GM23338 (cell line): ENCODE results near the gene TSPAN10. TPM values are rescaled to one million over a fixed set of nuclear protein-coding genes. Genes with fewer than 3 reads are reported as not detected.

Source experiments
- ATAC-seq: fragments of 200-7000 bp; cut with Tn5 transposase; 3 replicates; pipeline ENCODE4 v1.9.1; 2020
- DNase-seq: peaks from one replicate; pipeline ENCODE4 v3.0.0-alpha.2; 2015; ENCODE audit warnings: low spot score
- H2AFZ ChIP-seq: fragments of 200-600 bp; sonication (generic); 2 replicates; pipeline ENCODE4 v1.8.0; 2016; ENCODE audit warnings: antibody characterized with exemption, mild to moderate bottlenecking, moderate library complexity
- H3F3A ChIP-seq: fragments of 200-600 bp; sonication (generic); replicated peaks from 2 replicates; pipeline ENCODE4 v1.8.0; 2017; ENCODE audit warnings: antibody characterized with exemption, mixed run types, low read depth
- H3K27ac ChIP-seq: fragments of 200-600 bp; sonication (generic); 2 replicates; pipeline ENCODE4 v1.6.1; 2016; ENCODE audit warnings: low read depth
- H3K27me3 ChIP-seq: fragments of 200-600 bp; sonication (generic); 2 replicates; pipeline ENCODE4 v1.8.0; 2016; ENCODE audit warnings: mild to moderate bottlenecking, mixed run types, moderate library complexity; ENCODE audit not compliant: insufficient read depth
- H3K36me3 ChIP-seq: fragments of 200-600 bp; sonication (generic); 2 replicates; pipeline ENCODE4 v1.8.0; 2016; ENCODE audit warnings: mild to moderate bottlenecking; ENCODE audit not compliant: insufficient read depth
- H3K4me1 ChIP-seq: fragments of 200-600 bp; sonication (generic); 2 replicates; pipeline ENCODE4 v1.8.0; 2016; ENCODE audit warnings: mild to moderate bottlenecking, moderate library complexity; ENCODE audit not compliant: insufficient read depth
- H3K4me2 ChIP-seq: fragments of 200-600 bp; sonication (generic); 2 replicates; pipeline ENCODE4 v1.7.1; 2017; ENCODE audit warnings: mixed run types
- H3K4me3 ChIP-seq: fragments of 200-600 bp; sonication (generic); 2 replicates; pipeline ENCODE4 v1.6.1; 2016; ENCODE audit warnings: mixed run types
- H3K79me2 ChIP-seq: fragments of 200-600 bp; sonication (generic); replicated peaks from 2 replicates; pipeline ENCODE4 v1.8.0; 2017; ENCODE audit warnings: mild to moderate bottlenecking; ENCODE audit not compliant: insufficient read depth
- H3K9me2 ChIP-seq: fragments of 200-600 bp; sonication (generic); 2 replicates; pipeline ENCODE4 v1.8.0; 2017; ENCODE audit not compliant: insufficient read depth
- H4K20me1 ChIP-seq: fragments of 200-600 bp; sonication (generic); replicated peaks from 2 replicates; pipeline ENCODE4 v1.8.0; 2017; ENCODE audit warnings: mild to moderate bottlenecking; ENCODE audit not compliant: insufficient read depth
- H3K27ac Mint-ChIP-seq: 2 replicates; pipeline ENCODE4 v1.8.0; 2020; ENCODE audit warnings: inconsistent platforms, mild to moderate bottlenecking, moderate library complexity, mixed read lengths
- H3K27me3 Mint-ChIP-seq: 3 replicates; pipeline ENCODE4 v1.8.0; 2022; ENCODE audit warnings: low read depth, mild to moderate bottlenecking, moderate library complexity, mixed read lengths, inconsistent platforms; ENCODE audit not compliant: insufficient read depth, poor library complexity
- H3K36me3 Mint-ChIP-seq: 3 replicates; pipeline ENCODE4 v1.8.0; 2021; ENCODE audit warnings: low read depth, mild to moderate bottlenecking, inconsistent platforms, moderate library complexity, mixed read lengths
- H3K4me1 Mint-ChIP-seq: 3 replicates; pipeline ENCODE4 v1.8.0; 2020; ENCODE audit warnings: mild to moderate bottlenecking, inconsistent platforms, mixed read lengths
- H3K4me3 Mint-ChIP-seq: 3 replicates; pipeline ENCODE4 v1.8.0; 2021; ENCODE audit warnings: moderate library complexity, mild to moderate bottlenecking, inconsistent platforms, mixed read lengths
- H3K9me3 Mint-ChIP-seq: 3 replicates; pipeline ENCODE4 v1.8.0; 2020; ENCODE audit warnings: moderate library complexity, mild to moderate bottlenecking, inconsistent platforms, mixed read lengths
- CREB1 ChIP-seq: fragments of 250-450 bp; sonication (Bioruptor Pico); IDR thresholded peaks from 2 replicates; pipeline ENCODE4 v1.5.0; 2020; ENCODE audit warnings: low read depth, mild to moderate bottlenecking, moderate library complexity
- EZH2 ChIP-seq: fragments of 200-600 bp; sonication (generic); IDR thresholded peaks from one replicate; pipeline ENCODE4 v1.8.0; 2017; ENCODE audit warnings: antibody characterized with exemption, mild to moderate bottlenecking, low read depth; ENCODE audit not compliant: unreplicated experiment
- EZH2phosphoT487 ChIP-seq: fragments of 200-600 bp; sonication (generic); IDR thresholded peaks from one replicate; pipeline ENCODE4 v1.8.1; 2018; ENCODE audit warnings: antibody characterized with exemption; ENCODE audit not compliant: unreplicated experiment
- JUNB ChIP-seq: IDR thresholded peaks from one replicate; pipeline ENCODE4 v1.6.1; 2016; ENCODE audit warnings: antibody characterized with exemption; ENCODE audit not compliant: unreplicated experiment
- NANOG ChIP-seq: IDR thresholded peaks from 2 replicates; pipeline ENCODE4 v1.6.1; 2016; ENCODE audit warnings: antibody characterized with exemption, borderline replicate concordance
- POLR2AphosphoS5 ChIP-seq: IDR thresholded peaks from 2 replicates; pipeline ENCODE4 v1.6.1; 2016; ENCODE audit warnings: antibody characterized with exemption, low read depth
- STAT1 ChIP-seq: IDR thresholded peaks from one replicate; pipeline ENCODE4 v1.6.1; 2016; ENCODE audit warnings: antibody characterized with exemption; ENCODE audit not compliant: unreplicated experiment
- ZNF114 ChIP-seq: fragments of 250-450 bp; sonication (Bioruptor Pico); IDR thresholded peaks from 2 replicates; pipeline ENCODE4 v1.5.0; 2020; ENCODE audit warnings: mild to moderate bottlenecking, moderate library complexity
- ZNF331 ChIP-seq: fragments of 250-450 bp; sonication (Bioruptor Pico); IDR thresholded peaks from 2 replicates; pipeline ENCODE4 v1.5.0; 2020; ENCODE audit warnings: low read depth, mild to moderate bottlenecking, moderate library complexity
- polyA plus RNA-seq: library from polyadenylated mRNA; unstranded; fragments of >200 nt; fragmentation: Nextera tagmentation; extraction: Ambion mirVana; gene quantifications from 2 replicates; pipeline ENCODE4 v1.2.1, GENCODE V29; 2016
- total RNA-seq: library from RNA; depleted of rRNA; stranded (reverse); fragments of >200 nt; shearing (Covaris generic); gene quantifications from 2 replicates; pipeline ENCODE4 v1.2.3, GENCODE V29; 2014
- TF ChIP-seq, protein P1 (sequence below): IDR thresholded peaks from 2 replicates; pipeline ENCODE4 v1.6.1; 2016; ENCODE audit warnings: antibody characterized with exemption
- TF ChIP-seq, protein P2 (sequence below), 2 experiments: fragments of 200-600 bp in 1 of 2; sonication (generic) in 1 of 2; conservative IDR thresholded peaks; 2 replicates each; pipeline versions ENCODE4 v1.5.1 to v1.6.1; 2016 to 2017; ENCODE audit warnings: antibody characterized with exemption in 2 of 2, low read depth in 2 of 2, mild to moderate bottlenecking in 2 of 2, moderate library complexity in 1 of 2
- TF ChIP-seq, protein P3 (sequence below): IDR thresholded peaks from one replicate; pipeline ENCODE4 v1.6.1; 2018; ENCODE audit warnings: antibody characterized with exemption; ENCODE audit not compliant: unreplicated experiment

The TSPAN10 gene
- total and polyA plus RNA-seq, 2 experiments from 2014 or later: 0.66 to 1.2 TPM

DNA sequence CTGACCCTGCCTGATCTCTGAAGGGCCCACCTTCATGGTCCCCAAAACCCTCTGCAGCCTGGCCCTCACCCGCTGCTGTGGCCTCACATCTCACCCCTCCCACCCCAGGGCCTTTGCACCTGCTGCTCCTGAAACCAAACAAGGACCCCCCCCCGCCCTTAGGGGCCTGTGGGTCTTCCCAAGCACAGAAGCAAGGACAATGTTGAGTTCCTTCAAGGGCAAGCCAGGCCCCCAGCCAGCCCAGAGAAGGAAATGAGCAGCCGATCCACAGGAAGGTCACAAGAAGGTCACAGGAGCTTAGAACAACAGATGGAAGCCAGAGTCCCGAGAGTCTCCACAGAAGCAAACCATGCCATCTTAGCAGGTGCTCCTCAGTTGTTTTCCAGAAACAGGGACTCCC lies 19.8 kb downstream of the TSPAN10 start:
- H2AFZ ChIP-seq: no peak overlapping the region
- H4K20me1 ChIP-seq: no peaks in the 10 kb centered on the region
- H3K9me2 ChIP-seq: no peaks in the 10 kb centered on the region
- no peaks in the 10 kb centered on the region for H3K36me3 Mint-ChIP-seq
- H3K4me1 Mint-ChIP-seq: peaks cover 8% of the 10 kb centered on the region
- H3K4me3 Mint-ChIP-seq: no peak overlapping the region
- no peak overlapping the region for H3K27ac Mint-ChIP-seq
- no peak overlapping the region for H3K27ac ChIP-seq
- H3K4me2 ChIP-seq: no peak overlapping the region
- no peak overlapping the region for H3K4me3 ChIP-seq
- no peak for DNase-seq
- H3K79me2 ChIP-seq: no peaks in the 10 kb centered on the region
- no peaks in the 10 kb centered on the region for H3K36me3 ChIP-seq
- H3K27me3 ChIP-seq: no peaks in the 10 kb centered on the region
- no peaks in the 10 kb centered on the region for H3K9me3 Mint-ChIP-seq
- no peaks in the 10 kb centered on the region for H3F3A ChIP-seq
- peaks cover 13% of the 10 kb centered on the region for H3K27me3 Mint-ChIP-seq
- no peak for TF ChIP-seq ZNF114 (CRISPR knock-in tag)
- no peak for TF ChIP-seq EZH2
- no peak for TF ChIP-seq ZNF331 (CRISPR knock-in tag)
- TF ChIP-seq CREB1 (CRISPR knock-in tag): no peak
- TF ChIP-seq, protein P1, sequence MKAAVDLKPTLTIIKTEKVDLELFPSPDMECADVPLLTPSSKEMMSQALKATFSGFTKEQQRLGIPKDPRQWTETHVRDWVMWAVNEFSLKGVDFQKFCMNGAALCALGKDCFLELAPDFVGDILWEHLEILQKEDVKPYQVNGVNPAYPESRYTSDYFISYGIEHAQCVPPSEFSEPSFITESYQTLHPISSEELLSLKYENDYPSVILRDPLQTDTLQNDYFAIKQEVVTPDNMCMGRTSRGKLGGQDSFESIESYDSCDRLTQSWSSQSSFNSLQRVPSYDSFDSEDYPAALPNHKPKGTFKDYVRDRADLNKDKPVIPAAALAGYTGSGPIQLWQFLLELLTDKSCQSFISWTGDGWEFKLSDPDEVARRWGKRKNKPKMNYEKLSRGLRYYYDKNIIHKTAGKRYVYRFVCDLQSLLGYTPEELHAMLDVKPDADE: no peak
- TF ChIP-seq, protein P2, sequence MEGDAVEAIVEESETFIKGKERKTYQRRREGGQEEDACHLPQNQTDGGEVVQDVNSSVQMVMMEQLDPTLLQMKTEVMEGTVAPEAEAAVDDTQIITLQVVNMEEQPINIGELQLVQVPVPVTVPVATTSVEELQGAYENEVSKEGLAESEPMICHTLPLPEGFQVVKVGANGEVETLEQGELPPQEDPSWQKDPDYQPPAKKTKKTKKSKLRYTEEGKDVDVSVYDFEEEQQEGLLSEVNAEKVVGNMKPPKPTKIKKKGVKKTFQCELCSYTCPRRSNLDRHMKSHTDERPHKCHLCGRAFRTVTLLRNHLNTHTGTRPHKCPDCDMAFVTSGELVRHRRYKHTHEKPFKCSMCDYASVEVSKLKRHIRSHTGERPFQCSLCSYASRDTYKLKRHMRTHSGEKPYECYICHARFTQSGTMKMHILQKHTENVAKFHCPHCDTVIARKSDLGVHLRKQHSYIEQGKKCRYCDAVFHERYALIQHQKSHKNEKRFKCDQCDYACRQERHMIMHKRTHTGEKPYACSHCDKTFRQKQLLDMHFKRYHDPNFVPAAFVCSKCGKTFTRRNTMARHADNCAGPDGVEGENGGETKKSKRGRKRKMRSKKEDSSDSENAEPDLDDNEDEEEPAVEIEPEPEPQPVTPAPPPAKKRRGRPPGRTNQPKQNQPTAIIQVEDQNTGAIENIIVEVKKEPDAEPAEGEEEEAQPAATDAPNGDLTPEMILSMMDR (conservative IDR thresholded peaks at IDR 0.05; ENCODE audit: low read depth in 2 of 2): no peak
- no peak for TF ChIP-seq STAT1
- no peak for TF ChIP-seq NANOG
- TF ChIP-seq POLR2AphosphoS5: no peak
- TF ChIP-seq EZH2phosphoT487: no peak
- H3K4me1 ChIP-seq: peaks cover 13% of the 10 kb centered on the region
- no peak for ATAC-seq

DNA sequence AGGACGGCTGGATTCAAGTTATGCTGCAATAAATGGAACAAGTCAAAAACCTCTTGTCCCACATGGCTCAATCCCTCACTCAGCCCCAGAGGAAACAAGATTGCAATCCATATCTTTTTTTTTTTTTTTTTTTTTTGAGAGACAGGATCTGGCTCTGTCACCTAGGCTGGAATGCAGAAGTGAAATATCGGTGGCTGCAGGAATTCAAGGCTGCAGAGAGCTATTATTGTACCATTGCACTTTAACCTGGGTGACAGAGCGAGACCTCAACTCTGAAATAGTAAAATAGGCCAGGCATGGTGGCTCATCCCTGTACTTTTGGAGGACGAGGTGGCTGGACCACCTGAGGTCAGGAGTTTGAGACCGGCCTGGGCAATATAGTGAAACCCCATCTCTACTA lies 22.0 kb downstream of the TSPAN10 start:
- Mint-ChIP-seq H3K27me3 (peaks cover 9% of the 10 kb centered on the region), H3K27ac (no peak overlapping the region), H3K9me3 (no peaks in the 10 kb centered on the region), H3K4me3 (no peak overlapping the region), H3K4me1 (no peaks in the 10 kb centered on the region), H3K36me3 (no peaks in the 10 kb centered on the region)
- Histone ChIP-seq H3K9me2 (no peaks in the 10 kb centered on the region), H3K36me3 (no peaks in the 10 kb centered on the region), H2AFZ (no peak overlapping the region), H3K79me2 (no peaks in the 10 kb centered on the region), H3K4me3 (no peak overlapping the region), H3K27ac (no peak overlapping the region), H3K4me2 (no peak overlapping the region), H4K20me1 (no peaks in the 10 kb centered on the region), H3F3A (no peaks in the 10 kb centered on the region; the same call in 1 of the 2 replicates), H3K27me3 (no peaks in the 10 kb centered on the region), H3K4me1 (peaks cover 6% of the 10 kb centered on the region)
- no peak for ATAC-seq
- DNase-seq: no peak
- TF ChIP-seq ZNF114 (CRISPR knock-in tag) (no peak), CREB1 (CRISPR knock-in tag) (no peak), JUNB (no peak), EZH2 (no peak)
- TF ChIP-seq, protein P2 (conservative IDR thresholded peaks at IDR 0.05; ENCODE audit: low read depth in 2 of 2): no peak
- TF ChIP-seq, protein P3, sequence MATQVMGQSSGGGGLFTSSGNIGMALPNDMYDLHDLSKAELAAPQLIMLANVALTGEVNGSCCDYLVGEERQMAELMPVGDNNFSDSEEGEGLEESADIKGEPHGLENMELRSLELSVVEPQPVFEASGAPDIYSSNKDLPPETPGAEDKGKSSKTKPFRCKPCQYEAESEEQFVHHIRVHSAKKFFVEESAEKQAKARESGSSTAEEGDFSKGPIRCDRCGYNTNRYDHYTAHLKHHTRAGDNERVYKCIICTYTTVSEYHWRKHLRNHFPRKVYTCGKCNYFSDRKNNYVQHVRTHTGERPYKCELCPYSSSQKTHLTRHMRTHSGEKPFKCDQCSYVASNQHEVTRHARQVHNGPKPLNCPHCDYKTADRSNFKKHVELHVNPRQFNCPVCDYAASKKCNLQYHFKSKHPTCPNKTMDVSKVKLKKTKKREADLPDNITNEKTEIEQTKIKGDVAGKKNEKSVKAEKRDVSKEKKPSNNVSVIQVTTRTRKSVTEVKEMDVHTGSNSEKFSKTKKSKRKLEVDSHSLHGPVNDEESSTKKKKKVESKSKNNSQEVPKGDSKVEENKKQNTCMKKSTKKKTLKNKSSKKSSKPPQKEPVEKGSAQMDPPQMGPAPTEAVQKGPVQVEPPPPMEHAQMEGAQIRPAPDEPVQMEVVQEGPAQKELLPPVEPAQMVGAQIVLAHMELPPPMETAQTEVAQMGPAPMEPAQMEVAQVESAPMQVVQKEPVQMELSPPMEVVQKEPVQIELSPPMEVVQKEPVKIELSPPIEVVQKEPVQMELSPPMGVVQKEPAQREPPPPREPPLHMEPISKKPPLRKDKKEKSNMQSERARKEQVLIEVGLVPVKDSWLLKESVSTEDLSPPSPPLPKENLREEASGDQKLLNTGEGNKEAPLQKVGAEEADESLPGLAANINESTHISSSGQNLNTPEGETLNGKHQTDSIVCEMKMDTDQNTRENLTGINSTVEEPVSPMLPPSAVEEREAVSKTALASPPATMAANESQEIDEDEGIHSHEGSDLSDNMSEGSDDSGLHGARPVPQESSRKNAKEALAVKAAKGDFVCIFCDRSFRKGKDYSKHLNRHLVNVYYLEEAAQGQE: no peak
- TF ChIP-seq, protein P1: no peak
